HG02678 (cell line): ENCODE measurements around the gene CLCA2.
A peak's percentile ranks its signal among the peaks of the same experiment; 100 is the strongest.

Experiments used
- ATAC-seq: cut with Tn5 transposase; IDR thresholded peaks from one replicate; pipeline ENCODE4 v1.9.1; 2021; ENCODE audit warnings: mild to moderate bottlenecking, moderate library complexity; ENCODE audit not compliant: unreplicated experiment

Gene CLCA2, protein sequence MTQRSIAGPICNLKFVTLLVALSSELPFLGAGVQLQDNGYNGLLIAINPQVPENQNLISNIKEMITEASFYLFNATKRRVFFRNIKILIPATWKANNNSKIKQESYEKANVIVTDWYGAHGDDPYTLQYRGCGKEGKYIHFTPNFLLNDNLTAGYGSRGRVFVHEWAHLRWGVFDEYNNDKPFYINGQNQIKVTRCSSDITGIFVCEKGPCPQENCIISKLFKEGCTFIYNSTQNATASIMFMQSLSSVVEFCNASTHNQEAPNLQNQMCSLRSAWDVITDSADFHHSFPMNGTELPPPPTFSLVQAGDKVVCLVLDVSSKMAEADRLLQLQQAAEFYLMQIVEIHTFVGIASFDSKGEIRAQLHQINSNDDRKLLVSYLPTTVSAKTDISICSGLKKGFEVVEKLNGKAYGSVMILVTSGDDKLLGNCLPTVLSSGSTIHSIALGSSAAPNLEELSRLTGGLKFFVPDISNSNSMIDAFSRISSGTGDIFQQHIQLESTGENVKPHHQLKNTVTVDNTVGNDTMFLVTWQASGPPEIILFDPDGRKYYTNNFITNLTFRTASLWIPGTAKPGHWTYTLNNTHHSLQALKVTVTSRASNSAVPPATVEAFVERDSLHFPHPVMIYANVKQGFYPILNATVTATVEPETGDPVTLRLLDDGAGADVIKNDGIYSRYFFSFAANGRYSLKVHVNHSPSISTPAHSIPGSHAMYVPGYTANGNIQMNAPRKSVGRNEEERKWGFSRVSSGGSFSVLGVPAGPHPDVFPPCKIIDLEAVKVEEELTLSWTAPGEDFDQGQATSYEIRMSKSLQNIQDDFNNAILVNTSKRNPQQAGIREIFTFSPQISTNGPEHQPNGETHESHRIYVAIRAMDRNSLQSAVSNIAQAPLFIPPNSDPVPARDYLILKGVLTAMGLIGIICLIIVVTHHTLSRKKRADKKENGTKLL

DNA sequence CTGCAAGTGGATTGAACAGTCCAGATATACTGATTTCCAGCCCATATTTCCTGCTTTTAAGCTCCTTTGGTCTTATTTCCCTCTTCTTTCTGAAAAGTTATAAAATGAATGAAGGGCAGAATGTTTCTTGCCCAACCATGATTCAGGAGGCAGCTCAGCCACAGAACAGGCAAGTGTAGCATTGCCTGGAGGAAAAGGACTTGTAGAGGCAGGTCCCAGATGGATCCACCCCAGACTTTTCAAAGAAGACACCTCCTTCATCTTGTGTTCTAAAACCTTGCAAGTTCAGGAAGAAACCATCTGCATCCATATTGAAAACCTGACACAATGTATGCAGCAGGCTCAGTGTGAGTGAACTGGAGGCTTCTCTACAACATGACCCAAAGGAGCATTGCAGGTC, at the start of gene CLCA2:
Gene CLCA2, plus strand, starts transcription at position 299 of the 400 bp plus-strand sequence. Its CDS starts 77 bp downstream, at position 376.
- ATAC-seq, result no peak

DNA sequence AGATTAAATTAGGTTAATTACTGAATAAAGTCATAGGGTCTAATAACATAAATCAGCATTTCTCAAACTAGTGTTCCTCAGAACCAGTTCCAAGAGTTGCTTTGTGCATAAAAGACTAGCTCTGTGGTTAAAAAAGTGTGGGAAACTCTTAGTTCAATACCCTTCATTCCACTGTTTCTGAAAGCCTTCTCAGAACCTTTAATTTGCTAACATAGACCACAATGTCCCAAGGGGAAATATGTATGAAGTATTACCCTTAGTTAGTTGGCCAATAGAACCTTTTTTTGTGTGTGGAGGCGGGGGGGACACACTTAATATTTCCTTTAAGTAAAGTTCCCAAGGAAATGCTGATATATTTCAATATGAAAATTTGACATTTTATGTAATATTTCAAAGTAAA, 48.3 kb upstream of the CLCA2 start:
- no peak for ATAC-seq

DNA sequence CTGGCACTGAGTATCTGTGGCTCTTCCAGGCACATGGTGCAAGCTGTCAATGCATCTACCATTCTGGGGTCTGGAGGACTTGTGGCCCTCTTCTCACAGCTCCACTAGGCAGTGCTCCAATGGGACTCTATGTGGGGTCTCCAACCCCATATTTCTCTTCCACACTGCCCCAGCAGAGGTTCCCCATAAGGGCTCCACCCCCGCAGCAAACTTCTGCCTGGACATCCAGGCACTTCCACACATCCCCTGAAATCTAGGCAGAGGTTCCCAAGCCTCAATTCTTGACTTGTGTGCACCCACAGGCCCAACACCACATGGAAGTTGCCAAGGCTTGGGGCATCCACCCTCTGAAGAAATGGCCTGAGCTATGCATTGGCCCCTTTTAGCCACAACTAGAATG, 46.6 kb upstream of the CLCA2 start:
- ATAC-seq, result no peak

DNA sequence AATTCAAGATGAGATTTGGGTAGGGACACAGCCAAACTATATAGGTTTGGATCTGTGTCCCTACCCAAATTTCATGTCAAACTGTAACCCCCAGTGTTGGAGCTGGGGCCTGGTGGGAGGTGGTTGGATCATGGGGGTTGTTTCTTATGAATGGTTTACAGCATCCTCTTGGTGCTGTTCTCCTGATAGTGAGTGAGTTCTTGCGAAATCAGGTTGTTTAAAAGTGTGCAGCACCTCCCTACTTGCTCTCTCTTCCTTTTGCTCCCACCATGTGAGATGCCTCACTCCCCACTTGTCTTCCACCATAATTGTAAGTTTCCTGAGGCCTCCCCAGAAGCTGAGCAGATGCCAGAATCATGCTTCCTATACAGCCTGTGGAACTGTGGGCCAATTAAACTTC, 45.2 kb upstream of the CLCA2 start:
- no peak for ATAC-seq

DNA sequence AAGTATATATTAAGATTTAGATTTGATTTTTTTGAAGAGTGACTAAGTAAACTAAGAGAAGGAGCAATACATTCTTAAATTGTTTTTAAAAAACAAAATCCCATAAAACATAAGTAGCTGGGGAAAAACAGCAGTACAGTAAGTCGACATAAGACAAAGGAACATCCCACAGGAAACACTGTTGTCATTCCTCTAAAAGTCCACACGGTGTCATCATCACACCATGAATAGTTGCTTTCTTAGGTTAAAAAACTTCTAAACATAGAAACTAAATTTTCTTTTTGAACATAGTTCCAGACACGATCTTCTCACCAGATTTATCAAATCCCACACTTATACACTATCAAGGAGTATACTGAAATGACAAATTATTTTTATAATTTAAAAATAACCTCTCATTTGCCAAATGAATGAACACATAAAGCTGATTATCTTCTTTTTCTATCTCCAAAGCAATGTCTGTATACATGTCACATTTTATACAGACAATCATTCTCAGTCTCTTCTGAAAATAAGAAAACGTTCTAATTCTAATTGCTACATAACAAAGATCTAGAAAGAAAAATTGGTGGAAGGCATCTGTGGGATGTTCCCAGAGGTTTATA, 43.6 kb upstream of the CLCA2 start:
- ATAC-seq, result peak; percentile 81

DNA sequence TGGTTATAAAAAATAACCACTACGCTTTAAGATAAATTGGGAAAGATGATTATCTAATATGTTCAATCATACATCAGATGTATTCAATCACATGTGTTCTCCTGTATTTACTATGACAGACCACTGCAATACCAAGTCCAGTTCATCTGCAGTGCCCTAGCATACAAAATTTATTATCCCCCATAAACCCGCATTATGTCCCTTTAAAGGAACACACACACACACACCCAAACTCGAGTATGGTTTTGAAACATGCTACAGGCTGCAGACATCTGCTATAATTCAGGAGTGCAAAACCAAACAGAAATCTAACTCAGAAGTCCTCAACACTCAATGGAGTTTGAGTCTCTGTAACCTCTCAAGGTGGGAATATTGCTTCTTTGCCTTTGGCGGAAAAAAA, 42.7 kb upstream of the CLCA2 start:
- no peak for ATAC-seq

DNA sequence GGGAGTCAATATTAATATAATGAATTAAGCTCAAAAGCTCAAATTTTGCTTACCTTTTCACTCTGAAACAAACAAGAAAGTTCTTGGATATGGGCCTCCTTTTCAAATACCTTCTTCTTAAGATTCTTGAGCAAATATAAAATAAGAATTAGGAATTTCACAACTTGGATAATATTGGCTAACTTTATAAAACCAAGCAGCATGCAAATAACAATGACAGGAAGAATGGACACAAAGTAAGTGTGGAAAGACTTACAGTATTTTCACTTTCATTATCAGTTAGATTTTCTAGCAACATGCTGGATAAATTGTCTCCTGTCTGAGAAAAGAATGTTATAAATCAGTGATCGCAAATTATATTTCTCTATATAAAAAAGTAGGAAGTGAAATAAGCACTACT, 41.1 kb upstream of the CLCA2 start:
- ATAC-seq, result peak; percentile 68

DNA sequence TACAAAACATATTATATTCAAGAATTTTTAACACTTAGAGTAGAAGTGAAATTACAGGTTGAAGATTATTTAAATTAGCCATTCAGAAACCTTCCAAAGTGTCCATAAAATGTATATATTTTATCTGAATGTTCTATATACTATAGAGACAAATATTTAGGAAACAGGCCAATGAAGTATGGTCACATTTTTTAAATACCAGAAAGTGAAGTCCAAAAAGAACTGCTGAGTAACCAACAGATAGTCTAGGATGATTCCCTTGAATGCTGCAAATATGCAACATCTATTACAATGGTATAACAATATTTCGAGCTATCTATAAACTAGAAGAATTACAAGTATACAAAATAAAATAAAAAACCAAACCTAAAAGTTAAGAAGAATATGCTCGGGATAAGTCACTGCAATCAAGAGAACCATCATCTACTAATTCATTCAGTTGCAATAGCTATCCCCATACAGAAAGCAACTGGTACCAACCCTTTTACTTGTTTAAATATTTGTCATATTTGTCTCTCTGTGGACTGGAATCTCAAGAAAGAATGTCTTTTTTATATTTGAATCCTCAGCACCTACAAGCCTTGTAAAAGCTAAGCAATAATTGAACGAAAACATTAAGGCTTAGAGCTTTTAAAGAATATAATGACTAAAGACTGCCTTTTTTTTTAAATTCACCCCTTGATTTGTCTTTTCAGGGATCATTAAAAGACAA, 35.9 kb upstream of the CLCA2 start:
- no peak for ATAC-seq

DNA sequence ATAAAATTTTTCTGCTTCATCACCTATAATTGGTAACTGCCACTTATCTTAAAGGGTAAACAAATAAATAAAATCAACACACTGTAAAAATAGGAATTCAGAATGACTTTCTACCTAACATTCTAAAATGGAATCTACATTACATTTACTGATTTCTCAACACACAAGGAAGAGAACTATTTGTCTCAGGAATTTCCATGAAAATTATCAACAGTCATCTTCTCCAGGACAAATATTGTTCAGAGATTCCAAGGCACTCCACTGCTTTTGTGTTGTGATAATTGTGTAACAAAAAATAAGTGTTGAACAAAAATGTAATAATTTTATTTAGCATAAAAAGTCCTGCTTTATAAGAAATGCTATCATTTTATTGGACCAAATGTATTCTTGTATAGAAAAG, 35.2 kb upstream of the CLCA2 start:
- ATAC-seq, result no peak

DNA sequence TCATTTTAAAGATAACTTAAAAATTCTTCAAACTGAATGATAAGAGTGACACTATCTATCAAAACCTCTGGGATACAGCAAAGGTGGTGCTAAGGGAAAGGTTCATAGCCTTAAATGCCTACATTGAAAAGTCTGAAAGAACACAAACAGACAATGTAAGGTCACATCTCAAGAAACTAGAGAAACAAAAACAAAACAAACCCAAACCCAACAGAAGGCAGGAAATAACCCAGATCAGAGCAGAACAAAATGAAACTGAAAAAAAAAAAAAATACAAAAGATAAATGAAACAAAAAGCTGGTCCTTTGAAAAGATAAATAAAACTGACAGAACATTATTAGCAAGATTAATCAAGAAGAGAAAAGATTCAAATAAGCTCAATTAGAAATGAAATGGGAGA, 34.7 kb upstream of the CLCA2 start:
- ATAC-seq, result peak; percentile 93

DNA sequence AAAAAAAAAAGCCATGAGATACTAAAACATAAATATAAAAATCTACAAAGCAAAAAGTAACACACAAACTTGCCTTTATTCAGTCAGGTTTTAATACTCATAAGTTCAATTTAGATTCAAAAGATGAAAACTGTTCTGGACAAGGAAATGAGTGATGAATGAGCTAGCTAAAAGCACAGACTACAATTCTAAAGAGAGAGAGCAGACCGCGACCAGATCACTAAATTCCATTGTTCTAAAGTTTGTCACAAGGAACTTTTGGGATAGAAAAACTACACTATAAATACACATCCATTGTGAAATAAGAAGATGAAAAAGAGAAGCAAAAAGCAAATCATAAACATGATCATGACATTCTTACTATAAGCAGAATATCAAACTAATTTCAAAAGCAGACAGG, 29.6 kb upstream of the CLCA2 start:
- ATAC-seq, result no peak

DNA sequence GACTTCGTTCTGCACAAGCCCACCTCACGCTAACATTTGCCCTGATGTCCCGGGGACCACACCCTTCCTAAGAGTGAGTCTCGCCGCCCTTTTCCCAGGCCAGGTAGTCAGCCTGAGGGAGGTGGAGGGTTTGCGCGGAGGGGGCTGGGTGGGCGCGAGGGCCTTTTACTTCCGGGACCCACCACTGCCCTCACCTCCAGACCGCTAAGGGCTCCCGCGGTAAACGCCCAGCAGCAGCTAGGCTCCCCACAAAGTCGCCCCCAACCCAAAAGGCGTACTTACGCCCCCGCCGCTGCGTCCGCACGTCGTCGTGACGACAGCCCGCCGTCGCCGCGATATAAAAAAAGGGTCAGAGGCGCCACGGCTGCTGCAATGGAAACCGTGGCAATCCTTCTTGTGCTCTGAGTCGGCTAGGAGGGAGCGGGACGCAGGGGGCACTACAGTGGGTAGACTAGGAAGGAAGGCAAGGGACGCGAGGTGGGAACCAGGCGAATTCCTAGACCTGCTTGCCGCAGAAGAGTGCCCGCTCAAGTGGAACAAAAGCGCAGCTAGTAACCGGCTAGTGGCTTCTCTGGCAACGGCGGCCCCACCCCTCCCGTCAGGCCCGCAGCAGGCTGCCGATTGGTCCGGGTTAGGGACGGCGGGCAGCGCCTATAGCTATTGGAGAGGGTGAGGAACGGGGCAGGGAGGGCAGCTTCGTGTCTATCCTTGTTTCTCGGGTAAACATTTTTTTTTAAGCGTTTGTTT, 28.0 kb upstream of the CLCA2 start, which contains the start of gene ODF2L:
Gene ODF2L, minus strand, starts transcription at position 573 of the 747 bp plus-strand sequence. CDS start 9,296 bp downstream, outside the sequence.
- ATAC-seq, result peak; percentile 100

DNA sequence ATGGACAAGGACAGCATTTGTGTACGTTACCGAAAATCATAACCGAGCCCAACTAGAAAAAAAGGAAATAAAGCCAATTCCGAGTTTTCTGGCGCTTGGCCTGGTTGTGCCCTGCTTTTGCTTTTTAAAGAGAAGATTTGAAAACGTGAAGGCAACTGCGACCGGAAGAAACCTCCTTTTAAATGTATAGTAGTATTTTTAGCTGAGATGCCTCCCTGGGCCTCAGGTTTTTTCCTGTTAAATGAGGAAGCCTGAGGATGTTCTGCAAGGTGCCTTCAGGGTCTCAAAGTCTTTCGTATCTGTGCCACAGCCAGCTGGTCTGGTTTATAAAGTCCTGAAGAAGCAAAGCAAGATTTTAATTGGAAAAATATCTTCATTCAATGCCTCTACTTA, 27.5 kb upstream of the CLCA2 start:
- ATAC-seq, result peak; percentile 22

DNA sequence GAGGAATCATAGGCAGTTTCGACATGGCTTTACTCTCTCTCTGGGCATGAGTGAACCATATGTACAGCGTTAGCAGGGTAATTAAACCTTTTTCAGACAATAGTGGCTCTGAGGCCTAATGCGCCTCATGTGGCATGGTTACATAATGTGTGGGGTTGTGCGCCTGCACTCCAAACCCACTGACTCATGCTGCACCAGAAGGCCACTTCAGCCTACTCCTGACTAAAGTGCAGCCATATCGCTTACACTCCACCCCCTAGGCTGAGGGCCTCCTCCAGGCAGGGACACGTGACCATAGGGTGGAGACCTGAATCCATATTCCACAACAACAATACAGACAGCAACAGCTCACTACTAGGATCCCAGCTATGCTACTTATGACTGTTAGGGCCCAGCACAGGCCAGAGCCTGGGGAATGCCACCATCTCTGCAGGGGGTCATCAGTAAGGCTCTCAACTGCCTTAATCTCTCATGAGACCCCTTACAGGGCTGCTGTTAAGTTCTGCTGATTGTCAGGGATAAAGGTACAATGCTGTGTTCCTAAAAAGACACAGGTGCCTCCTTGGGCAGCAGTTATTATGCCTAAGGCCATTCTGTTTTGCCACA, 14.5 kb upstream of the CLCA2 start:
- no peak for ATAC-seq

DNA sequence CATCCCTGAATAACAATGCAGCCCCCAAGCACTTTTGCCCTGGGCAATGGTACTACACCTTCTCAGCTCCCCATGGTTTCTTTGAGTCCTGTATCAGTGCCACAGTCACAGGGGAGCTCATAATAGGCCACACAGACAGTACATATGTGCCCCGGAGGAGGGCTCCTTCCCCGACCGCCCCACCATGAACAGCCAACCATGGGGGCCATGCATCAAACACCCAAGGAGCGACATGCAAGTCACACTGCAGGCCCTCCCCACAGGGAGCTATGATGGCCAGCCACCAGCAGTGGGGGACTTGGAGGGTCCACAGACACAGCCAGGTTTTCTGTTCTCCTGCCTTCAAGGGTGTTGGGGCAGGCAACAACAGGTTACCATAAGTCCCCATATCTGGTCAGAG, 13.1 kb upstream of the CLCA2 start:
- ATAC-seq, result no peak

DNA sequence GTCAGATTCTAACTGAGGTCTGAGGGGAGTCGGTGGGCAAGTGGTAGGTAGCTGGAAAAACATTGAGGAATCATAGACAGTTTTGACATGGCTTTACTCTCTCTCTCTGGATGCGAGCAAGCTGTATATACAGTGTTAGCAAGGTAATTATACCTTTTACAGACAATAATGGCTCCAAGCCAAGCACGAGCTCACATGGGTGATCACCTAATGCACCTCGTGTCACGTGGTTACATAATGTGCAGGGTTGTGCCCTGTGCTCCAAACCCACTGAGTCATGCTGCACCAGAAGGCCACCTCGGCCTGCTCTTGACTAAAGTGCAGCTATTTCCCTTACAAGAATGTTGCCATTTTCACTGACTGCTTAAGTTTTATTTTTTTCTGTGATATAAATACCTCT, 7.6 kb upstream of the CLCA2 start:
- ATAC-seq, result no peak

DNA sequence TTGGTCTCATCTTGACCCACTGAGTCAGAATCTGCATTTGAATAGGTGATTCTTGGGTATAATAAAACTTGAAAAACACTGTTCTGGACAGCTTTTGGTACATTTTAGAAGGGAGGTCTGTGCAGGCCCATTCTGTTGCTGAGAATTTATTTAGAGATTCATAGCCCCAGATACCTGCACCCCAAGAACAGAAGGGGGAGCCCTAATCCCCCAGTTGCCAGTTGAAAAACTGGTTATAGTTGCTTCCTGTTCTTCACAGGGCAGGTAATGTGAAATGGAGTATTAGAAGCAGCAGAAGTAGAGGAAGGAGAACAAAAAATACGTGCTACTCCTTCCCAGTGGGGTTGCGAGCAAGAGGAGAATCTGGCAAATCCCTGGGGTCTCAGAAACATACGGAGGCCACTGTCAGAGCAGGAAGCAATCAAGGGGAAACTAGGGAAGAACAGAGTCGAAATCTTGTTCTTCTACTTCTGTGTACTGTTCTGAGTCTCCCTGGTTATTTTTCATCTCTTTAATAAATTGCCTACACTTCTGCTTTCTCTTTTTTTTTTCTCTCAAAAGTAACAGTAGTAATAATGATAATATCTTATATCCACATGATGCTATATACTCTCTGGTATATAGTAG, 4.6 kb upstream of the CLCA2 start:
- ATAC-seq, result peak; percentile 72

DNA sequence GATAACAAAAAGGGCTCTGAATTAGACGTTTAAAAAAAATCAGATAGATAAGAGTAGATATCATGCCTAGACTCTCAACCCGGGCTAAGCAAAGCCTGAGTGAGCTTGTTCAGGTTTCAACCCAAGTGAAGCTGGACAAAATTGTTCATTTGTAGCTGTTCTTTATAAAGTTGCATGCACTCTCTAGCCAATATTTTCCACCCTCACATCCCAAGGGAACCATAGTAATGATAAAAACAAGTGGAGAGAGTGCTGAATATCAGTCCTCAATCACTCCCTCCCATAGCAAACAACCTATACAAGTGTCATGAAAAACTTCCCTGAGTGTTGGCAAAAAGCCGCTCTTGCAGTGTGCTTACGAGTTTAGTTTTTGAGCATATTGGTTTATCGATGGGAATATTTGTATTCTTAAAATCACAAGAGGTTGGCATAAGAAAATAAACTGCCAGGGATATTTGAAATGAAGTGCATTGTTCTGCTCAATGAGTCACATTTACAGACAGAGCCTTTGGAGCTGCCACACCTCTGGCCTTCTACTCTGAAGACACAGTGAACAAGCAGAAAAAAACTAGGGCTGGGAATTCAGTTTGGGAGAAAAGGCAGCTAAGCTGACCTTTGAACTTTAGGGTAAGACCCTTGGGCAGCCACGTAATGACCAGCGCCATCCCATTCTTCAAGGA, 2.2 kb upstream of the CLCA2 start:
- ATAC-seq, result no peak

DNA sequence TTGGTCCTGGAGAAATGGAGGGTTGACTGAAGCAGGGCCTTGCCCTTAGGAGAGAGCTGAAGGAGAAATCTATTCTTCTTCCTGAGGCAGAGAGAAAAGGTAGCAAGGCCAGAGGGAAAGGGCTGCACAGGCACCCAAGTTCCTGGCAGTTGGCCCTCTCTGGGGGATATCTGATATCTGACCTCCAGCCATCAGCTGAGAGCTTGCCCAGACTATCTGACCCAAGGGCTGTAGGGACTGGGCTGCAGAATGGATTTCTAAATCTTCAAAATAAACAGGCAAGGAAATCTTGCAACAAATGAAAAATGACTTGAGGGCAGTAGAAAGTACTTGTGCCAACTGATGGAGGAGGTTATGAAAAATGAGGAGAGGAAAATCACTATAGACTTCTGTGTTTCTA, 498 bp upstream of the CLCA2 start:
- no peak for ATAC-seq
